Measurements from ENCODE around the gene TMEM44. TPM values are rescaled to one million over a fixed set of nuclear protein-coding genes. Genes with fewer than 3 reads are reported as not detected.

TMEM44 gene
- total and polyA plus RNA-seq, 2 donors (not counting 3 experiments of a cell fraction or from before 2014, with no cell fraction given) = 93.8 to 125 TPM

DNA sequence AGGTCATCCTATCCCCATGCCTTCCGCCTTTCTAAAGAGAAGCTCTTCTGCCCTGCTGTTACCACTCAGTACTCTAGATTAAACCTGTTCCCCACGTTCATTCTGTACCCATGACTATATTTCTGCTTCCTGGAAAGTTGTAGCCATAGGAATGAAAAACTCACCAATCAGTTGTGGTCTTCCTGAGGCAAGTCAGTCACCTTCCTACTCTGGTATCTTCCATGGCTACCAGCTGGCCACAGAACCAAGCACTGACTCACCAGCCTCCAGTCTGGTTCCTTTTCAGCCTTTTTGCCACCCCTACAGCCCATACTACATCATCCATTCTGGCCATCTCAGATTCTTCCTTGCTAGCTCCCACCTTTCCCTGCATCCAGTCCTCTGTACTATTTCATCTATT lies 46.4 kb downstream of the TMEM44 start:
- H4K20me1 ChIP-seq (replicated peaks; ENCODE audit: control insufficient read depth, extremely low read depth, insufficient read depth, low read length) = no peaks in the 10 kb centered on the region
- no TSS peak for BruUV-seq (replicated peaks)
- peaks cover 13% of the 10 kb centered on the region for H3K79me2 ChIP-seq (ENCODE audit: control insufficient read depth, insufficient read depth, low read length)
- TF ChIP-seq POLR2AphosphoS5 (IDR thresholded peaks at IDR 0.05; ENCODE audit: insufficient read depth, low read depth, low read length) (peak; percentile 35), FOS (IDR thresholded peaks at IDR 0.05; ENCODE audit: borderline replicate concordance, insufficient read depth, low read length) (peak; percentile 66), EZH2 (IDR thresholded peaks at IDR 0.05; ENCODE audit: borderline replicate concordance, low read depth, low read length, severe bottlenecking) (no peak), GATA2 (IDR thresholded peaks at IDR 0.05; ENCODE audit: insufficient read depth, insufficient read length, low read depth, low read length) (peak; percentile 12), JUN (IDR thresholded peaks at IDR 0.05; ENCODE audit: borderline replicate concordance, insufficient read depth, insufficient read length, low read depth) (peak; percentile 6), POLR2A (IDR thresholded peaks at IDR 0.05; ENCODE audit: low read depth, low read length) (no peak), MYC (IDR thresholded peaks at IDR 0.05; ENCODE audit: low read depth, low read length) (no peak)
- TF ChIP-seq, protein P1, sequence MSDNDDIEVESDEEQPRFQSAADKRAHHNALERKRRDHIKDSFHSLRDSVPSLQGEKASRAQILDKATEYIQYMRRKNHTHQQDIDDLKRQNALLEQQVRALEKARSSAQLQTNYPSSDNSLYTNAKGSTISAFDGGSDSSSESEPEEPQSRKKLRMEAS (IDR thresholded peaks at IDR 0.05; ENCODE audit: insufficient read depth, insufficient read length) = no peak
- TF ChIP-seq, protein P2, sequence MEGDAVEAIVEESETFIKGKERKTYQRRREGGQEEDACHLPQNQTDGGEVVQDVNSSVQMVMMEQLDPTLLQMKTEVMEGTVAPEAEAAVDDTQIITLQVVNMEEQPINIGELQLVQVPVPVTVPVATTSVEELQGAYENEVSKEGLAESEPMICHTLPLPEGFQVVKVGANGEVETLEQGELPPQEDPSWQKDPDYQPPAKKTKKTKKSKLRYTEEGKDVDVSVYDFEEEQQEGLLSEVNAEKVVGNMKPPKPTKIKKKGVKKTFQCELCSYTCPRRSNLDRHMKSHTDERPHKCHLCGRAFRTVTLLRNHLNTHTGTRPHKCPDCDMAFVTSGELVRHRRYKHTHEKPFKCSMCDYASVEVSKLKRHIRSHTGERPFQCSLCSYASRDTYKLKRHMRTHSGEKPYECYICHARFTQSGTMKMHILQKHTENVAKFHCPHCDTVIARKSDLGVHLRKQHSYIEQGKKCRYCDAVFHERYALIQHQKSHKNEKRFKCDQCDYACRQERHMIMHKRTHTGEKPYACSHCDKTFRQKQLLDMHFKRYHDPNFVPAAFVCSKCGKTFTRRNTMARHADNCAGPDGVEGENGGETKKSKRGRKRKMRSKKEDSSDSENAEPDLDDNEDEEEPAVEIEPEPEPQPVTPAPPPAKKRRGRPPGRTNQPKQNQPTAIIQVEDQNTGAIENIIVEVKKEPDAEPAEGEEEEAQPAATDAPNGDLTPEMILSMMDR (IDR thresholded peaks at IDR 0.05; ENCODE audit: extremely low read depth in 1 of 2, insufficient read depth in 1 of 2, low read depth in 1 of 2, low read length in 2 of 2) = no peak
- peak overlapping the region; percentile 39 for H3K9ac ChIP-seq (replicated peaks; ENCODE audit: extremely low read depth, insufficient read depth, low read length)
- H3K4me1 ChIP-seq (ENCODE audit: control insufficient read depth, extremely low read depth, insufficient read depth, low read length) = peaks cover 40% of the 10 kb centered on the region
- no peak overlapping the region for H2AFZ ChIP-seq (ENCODE audit: low read depth, low read length)
- dilution Hi-C loops (cut with MboI; ENCODE audit: extremely low pct_ligation_motif_present, low sequenced_read_pairs) = no loop called here
- H3K4me2 ChIP-seq (ENCODE audit: insufficient read depth, low read length) = peak overlapping the region; percentile 3
- no peaks in the 10 kb centered on the region for H3K27me3 ChIP-seq (ENCODE audit: control insufficient read depth in 2 of 2, insufficient read depth in 2 of 2, low read length in 2 of 2)
- no peak overlapping the region for H3K4me3 ChIP-seq (replicated peaks in 1 of 3; ENCODE audit: insufficient read depth in 1 of 3, low read depth in 1 of 3, low read length in 3 of 3)
- intact Hi-C loops (cut with micrococcal nuclease) = loop anchor here (2.0 kb wide), 1 partner anchor 26 kb away; no protein-coding TSS in a partner anchor
- FAIRE-seq = no peak
- peaks cover 0 to 17% of the 10 kb centered on the region in 2 experiments for H3K36me3 ChIP-seq (ENCODE audit: control insufficient read depth in 2 of 2, extremely low read depth in 1 of 2, insufficient read depth in 2 of 2, low read length in 2 of 2)
- H3K9me3 ChIP-seq (replicated peaks; ENCODE audit: control insufficient read depth, insufficient read depth, low read length) = no peaks in the 10 kb centered on the region
- CTCF ChIA-PET = interaction anchor here (1.3 to 5.1 kb wide), 2 partner anchors 115 to 253 kb away, joined by 5 to 37 read pairs; no protein-coding TSS in a partner anchor
- H3K9me1 ChIP-seq (replicated peaks; ENCODE audit: control insufficient read depth, extremely low read depth, insufficient read depth, low read length) = no peaks in the 10 kb centered on the region
- peak overlapping the region; percentile 81 for H3K27ac ChIP-seq (ENCODE audit: insufficient read depth, low read depth, low read length)
- peak; percentile 75 for DNase-seq (ENCODE audit: low read depth, low spot score)
- POLR2A ChIA-PET = interaction anchor here (0.6 kb wide), 1 partner anchor 30 kb away, joined by 3 read pairs; no protein-coding TSS in a partner anchor
